HFF-Myc (cell line): ENCODE measurements around the gene TEX13D.
"Not testable (repeated sequence)": the region's sequence is repeated elsewhere in the genome, so short reads cannot be mapped to it uniquely, and the experiment has no call there.

ENCODE experiments used
- DNase-seq: peaks from one replicate; pipeline ENCODE4 v3.0.0-alpha.2; 2011; ENCODE audit warnings: low read depth; ENCODE audit errors: extremely low read depth
- H3K4me3 ChIP-seq: replicated peaks from 2 replicates; pipeline ENCODE4 v1.5.1; 2011; ENCODE audit warnings: low read depth, mild to moderate bottlenecking, control low read depth, low read length
- TF ChIP-seq, protein P1 (sequence below): IDR thresholded peaks from 2 replicates; pipeline ENCODE4 v1.5.1; 2012; ENCODE audit warnings: mild to moderate bottlenecking, low read depth, low read length, control low read depth; ENCODE audit errors: missing control alignments

Gene TEX13D

DNA sequence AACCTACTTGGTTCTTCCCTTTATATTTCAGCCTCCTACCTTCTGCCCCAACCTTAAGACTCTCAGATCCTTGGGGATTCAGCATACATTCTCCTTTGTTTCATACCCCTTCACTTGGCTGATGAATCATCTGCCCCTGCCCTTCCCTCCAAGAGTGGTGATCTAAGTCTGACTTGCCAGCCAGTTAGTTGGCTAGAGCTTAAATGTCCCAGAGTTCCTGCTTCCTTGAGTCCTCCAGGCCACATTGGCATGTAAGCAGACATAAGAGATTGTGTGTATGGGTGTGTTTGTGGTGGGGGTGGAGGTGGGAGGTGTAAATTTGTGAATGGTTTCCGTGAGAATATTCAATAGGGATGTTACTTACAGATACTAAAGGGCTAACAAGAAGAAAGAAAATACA, 3.7 kb upstream of the TEX13D start:
- no peak overlapping the region for H3K4me3 ChIP-seq
- no peak for DNase-seq
- TF ChIP-seq, protein P1, sequence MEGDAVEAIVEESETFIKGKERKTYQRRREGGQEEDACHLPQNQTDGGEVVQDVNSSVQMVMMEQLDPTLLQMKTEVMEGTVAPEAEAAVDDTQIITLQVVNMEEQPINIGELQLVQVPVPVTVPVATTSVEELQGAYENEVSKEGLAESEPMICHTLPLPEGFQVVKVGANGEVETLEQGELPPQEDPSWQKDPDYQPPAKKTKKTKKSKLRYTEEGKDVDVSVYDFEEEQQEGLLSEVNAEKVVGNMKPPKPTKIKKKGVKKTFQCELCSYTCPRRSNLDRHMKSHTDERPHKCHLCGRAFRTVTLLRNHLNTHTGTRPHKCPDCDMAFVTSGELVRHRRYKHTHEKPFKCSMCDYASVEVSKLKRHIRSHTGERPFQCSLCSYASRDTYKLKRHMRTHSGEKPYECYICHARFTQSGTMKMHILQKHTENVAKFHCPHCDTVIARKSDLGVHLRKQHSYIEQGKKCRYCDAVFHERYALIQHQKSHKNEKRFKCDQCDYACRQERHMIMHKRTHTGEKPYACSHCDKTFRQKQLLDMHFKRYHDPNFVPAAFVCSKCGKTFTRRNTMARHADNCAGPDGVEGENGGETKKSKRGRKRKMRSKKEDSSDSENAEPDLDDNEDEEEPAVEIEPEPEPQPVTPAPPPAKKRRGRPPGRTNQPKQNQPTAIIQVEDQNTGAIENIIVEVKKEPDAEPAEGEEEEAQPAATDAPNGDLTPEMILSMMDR, result no peak

DNA sequence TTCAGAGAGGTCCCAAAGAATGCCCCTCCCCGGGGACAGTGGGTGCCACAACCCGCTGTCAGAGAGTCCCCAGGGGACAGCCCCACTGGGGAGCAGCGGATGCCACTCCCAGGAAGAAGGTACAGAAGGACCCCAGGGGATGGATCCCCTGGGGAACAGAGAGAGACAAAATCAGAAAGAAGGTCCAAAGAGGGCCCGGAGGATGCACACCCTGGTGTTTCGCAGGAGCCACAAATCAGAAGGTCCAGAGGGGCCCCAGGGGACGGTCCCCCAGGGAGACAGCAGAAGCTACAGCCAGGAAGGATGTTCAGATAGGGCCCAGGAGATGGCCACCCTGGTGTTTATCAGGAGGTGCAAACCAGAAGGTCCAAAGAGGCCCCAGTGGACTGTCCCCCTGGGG, 1.4 kb downstream of the TEX13D start:
- DNase-seq, result no peak
- H3K4me3 ChIP-seq, result no peak overlapping the region
- TF ChIP-seq, protein P1, result no peak

DNA sequence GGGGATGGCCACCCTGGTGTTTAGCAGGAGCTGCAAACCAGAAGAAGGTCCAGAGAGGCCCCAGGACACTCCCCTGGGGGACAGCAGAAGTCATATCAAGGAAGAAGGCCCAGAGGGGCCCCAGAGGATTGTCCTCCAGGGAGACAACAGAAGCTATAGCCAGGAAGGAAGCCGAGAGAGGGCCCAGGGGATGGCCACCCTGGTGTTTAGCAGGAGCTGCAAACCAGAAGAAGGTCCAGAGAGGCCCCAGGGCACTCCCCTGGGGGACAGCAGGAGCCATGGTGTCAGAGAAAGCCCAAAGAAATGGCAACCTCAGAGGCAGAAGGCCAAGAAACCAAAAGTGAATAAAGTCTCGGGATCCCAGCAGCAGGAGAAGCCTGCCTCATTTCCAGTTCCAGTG, 2.1 kb downstream of the TEX13D start:
- not testable (repeated sequence) for DNase-seq, H3K4me3 ChIP-seq

DNA sequence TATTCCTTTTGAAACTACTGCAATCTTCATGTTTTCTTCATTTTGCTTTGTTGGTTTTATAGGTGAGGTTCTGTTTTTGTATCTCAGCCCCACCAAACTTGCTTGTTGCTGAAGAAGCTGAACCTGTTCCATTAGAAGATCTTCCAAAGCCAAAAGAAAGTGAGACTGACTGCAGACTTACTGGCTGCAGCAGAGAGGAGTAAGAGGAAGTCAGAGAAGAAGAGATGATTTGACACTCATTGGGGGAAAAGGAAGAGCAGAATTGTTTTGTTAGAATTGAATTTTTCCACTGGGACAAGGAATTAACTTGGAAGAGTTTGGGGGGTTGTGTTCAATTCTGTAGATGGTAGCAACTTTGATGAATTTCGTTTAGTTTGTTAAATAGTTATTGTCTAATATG, 3.1 kb downstream of the TEX13D start:
- TF ChIP-seq, protein P1, result no peak
- no peak for DNase-seq

DNA sequence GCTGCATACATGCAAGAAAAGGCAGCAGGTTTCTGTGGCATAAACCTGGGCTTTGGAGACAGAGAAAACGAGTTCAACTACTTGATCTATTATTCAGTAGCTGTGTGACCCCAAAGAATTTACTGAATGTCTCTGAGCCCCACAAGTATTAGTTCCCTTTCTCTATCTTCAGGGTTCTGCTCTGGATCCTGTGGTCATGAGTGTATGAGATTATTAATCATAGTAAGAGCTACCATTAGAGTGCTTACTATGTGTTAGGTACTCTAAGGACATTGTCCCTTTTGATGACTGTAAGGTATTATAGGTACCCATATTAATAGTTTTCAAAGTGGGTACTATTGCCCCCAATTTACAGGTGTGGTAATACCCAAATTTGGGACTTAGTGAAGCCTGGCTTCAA, 5.5 kb downstream of the TEX13D start:
- TF ChIP-seq, protein P1, result no peak

More for the DNA sequence above, 3.1 kb downstream of the TEX13D start:
- H3K4me3 ChIP-seq, result no peak overlapping the region

DNA sequence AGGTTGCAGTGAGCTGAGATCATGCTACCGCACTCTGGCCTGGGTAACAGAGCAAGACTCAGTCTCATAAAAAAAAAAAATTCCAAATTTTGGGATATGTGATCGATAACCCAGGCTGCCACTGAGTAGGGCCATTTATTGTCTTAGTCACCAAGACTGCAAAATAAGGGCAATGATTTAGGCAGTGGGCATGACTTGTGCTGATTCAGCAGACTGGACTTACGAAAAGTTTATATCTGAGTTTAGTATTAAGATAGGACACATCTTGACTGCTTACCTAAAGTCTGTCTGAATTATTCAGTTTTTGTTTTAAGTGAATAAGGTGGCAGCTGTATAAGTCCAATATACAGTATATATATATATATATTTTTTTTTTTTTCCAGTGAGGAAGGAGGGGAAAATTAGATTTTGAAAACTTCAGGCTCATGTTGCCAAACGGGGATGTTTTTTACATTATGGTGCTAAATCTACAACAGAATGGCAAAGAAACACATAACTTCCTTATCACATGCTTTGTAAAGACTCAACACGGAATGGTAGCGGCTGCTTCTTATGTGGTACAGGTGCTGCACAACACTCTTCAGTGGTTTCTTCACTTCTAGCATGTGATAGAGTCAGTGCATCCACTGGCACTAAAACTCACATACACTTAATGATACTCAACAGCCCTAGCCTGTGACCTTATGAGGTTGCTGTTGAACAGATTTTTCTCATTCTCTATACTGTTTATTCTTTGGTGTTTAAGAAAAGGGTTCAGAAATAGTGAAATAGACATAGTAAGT, 6.5 kb downstream of the TEX13D start:
- H3K4me3 ChIP-seq, result no peak overlapping the region
- no peak for DNase-seq
- TF ChIP-seq, protein P1, result no peak

More for the DNA sequence above, 5.5 kb downstream of the TEX13D start:
- DNase-seq, result no peak
- H3K4me3 ChIP-seq, result no peak overlapping the region

DNA sequence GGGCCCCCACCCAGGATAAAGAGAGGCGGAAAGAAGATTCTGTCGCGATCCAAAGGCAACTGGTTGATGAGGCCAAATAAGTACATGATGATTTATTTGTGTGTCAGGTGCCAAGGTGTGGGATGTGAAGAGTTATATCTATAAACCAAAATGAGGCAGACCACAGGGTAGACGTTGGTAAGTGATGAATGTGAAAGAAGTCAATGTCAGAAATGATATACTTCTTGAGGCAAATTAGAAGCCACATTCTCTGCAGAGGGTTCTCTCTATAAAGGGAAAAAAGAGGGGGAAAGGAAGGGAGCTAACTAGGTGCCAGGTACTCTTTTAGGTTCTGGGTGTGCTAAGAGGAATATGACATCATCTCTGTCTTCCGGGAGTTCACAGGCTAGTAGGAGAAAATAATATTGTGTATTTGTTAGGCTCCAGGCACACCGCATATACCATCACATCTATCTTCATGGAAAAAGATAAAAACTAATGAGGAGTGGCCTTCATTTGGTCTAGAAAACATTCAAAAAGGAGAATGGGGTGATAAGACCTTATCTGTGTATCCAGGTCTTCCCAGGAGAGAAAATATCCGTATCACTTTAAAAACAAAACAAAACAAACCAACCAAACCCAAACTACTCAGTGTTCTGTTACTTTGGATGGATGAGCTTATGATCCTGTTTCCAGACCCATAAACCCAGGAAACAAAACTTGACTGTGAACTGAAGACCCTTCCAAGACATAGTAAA, 9.1 kb downstream of the TEX13D start:
- no peak overlapping the region for H3K4me3 ChIP-seq
- TF ChIP-seq, protein P1, result no peak
- no peak for DNase-seq
